Ishikawa (cell line): ENCODE results near the gene PRSS53.

ENCODE experiments used
- CEBPB ChIP-seq: IDR thresholded peaks from 2 replicates; pipeline ENCODE4 v1.6.1; 2012
- CREB1 ChIP-seq: IDR thresholded peaks from 2 replicates; pipeline ENCODE4 v1.6.1; 2012; ENCODE audit warnings: low read depth
- EGR1 ChIP-seq: IDR thresholded peaks from 2 replicates; pipeline ENCODE4 v1.6.1; 2012
- EP300 ChIP-seq: IDR thresholded peaks from 2 replicates; pipeline ENCODE4 v1.6.1; 2012; ENCODE audit warnings: borderline replicate concordance
- FOXM1 ChIP-seq: IDR thresholded peaks from 2 replicates; pipeline ENCODE4 v1.6.1; 2012; ENCODE audit warnings: low read depth, borderline replicate concordance
- NFIC ChIP-seq: IDR thresholded peaks from 2 replicates; pipeline ENCODE4 v1.6.1; 2012
- RAD21 ChIP-seq: IDR thresholded peaks from 2 replicates; pipeline ENCODE4 v1.6.1; 2012; ENCODE audit warnings: low read depth
- TAF1 ChIP-seq: IDR thresholded peaks from 2 replicates; pipeline ENCODE4 v1.6.1; 2012; ENCODE audit warnings: low read depth, mild to moderate bottlenecking
- TCF12 ChIP-seq: IDR thresholded peaks from 2 replicates; pipeline ENCODE4 v1.6.1; 2012; ENCODE audit warnings: low read depth
- TEAD4 ChIP-seq: IDR thresholded peaks from 2 replicates; pipeline ENCODE4 v1.6.1; 2012
- YY1 ChIP-seq: IDR thresholded peaks from 2 replicates; pipeline ENCODE4 v1.6.1; 2012; ENCODE audit warnings: low read depth
- ZBTB7A ChIP-seq: IDR thresholded peaks from 2 replicates; pipeline ENCODE4 v1.6.1; 2012; ENCODE audit warnings: low read depth
- TF ChIP-seq, protein P1 (sequence below): IDR thresholded peaks from 2 replicates; pipeline ENCODE4 v1.6.1; 2012
- TF ChIP-seq, protein P2 (sequence below): IDR thresholded peaks from 2 replicates; pipeline ENCODE4 v1.6.1; 2012; ENCODE audit warnings: low read depth, mild to moderate bottlenecking
- TF ChIP-seq, protein P3 (sequence below): IDR thresholded peaks from 2 replicates; pipeline ENCODE4 v1.6.1; 2012

Gene PRSS53

DNA sequence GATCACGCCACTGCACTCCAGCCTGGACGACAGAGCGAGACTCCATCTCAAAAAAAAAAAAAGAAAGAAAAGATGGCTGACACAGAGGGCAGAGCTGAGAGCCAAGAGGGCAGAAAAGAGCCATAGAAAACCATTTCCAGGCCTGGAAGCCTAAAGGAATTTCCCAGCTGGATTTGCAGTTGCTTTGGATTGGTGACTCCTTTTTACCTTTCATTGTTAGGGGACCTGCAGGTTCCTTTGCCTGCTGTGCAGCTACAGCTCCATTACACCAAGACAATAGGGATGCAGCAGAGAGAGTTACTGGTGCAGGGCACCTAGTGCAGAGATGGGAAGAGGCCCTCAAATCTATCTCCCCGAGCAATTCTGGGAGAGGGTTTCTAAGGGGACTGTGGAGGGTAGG is 33.1 kb downstream of the PRSS53 start:
- TF ChIP-seq EGR1, result no peak
- TF ChIP-seq, protein P1, sequence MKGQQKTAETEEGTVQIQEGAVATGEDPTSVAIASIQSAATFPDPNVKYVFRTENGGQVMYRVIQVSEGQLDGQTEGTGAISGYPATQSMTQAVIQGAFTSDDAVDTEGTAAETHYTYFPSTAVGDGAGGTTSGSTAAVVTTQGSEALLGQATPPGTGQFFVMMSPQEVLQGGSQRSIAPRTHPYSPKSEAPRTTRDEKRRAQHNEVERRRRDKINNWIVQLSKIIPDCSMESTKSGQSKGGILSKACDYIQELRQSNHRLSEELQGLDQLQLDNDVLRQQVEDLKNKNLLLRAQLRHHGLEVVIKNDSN, result no peak
- no peak for TF ChIP-seq TEAD4
- TF ChIP-seq TCF12, result no peak
- no peak for TF ChIP-seq ZBTB7A
- TF ChIP-seq, protein P2, sequence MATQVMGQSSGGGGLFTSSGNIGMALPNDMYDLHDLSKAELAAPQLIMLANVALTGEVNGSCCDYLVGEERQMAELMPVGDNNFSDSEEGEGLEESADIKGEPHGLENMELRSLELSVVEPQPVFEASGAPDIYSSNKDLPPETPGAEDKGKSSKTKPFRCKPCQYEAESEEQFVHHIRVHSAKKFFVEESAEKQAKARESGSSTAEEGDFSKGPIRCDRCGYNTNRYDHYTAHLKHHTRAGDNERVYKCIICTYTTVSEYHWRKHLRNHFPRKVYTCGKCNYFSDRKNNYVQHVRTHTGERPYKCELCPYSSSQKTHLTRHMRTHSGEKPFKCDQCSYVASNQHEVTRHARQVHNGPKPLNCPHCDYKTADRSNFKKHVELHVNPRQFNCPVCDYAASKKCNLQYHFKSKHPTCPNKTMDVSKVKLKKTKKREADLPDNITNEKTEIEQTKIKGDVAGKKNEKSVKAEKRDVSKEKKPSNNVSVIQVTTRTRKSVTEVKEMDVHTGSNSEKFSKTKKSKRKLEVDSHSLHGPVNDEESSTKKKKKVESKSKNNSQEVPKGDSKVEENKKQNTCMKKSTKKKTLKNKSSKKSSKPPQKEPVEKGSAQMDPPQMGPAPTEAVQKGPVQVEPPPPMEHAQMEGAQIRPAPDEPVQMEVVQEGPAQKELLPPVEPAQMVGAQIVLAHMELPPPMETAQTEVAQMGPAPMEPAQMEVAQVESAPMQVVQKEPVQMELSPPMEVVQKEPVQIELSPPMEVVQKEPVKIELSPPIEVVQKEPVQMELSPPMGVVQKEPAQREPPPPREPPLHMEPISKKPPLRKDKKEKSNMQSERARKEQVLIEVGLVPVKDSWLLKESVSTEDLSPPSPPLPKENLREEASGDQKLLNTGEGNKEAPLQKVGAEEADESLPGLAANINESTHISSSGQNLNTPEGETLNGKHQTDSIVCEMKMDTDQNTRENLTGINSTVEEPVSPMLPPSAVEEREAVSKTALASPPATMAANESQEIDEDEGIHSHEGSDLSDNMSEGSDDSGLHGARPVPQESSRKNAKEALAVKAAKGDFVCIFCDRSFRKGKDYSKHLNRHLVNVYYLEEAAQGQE, result no peak
- TF ChIP-seq TAF1, result no peak
- no peak for TF ChIP-seq NFIC
- TF ChIP-seq EP300, result no peak
- no peak for TF ChIP-seq RAD21
- TF ChIP-seq, protein P3, sequence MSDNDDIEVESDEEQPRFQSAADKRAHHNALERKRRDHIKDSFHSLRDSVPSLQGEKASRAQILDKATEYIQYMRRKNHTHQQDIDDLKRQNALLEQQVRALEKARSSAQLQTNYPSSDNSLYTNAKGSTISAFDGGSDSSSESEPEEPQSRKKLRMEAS, result no peak

DNA sequence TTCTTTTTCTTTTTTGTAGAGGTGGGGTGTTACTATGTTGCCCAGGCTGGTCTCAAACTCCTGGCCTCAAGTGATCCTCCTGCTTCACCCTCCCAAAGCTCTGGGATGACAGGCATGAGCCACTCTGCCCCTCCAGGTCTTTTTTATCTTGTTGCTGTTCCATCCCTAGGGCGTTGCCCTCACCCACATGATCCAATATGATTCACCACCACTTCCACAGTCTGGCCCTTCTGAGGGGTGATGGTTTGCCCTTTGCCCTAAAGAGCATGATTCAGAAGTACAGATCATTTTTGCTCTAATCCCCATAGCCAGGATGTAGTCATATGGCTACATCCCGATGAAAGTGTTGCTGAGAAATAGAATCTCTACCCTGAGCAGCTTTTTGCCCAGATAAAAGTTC is 36.6 kb downstream of the PRSS53 start:
- TF ChIP-seq ZBTB7A (no peak), CREB1 (no peak), NFIC (no peak), CEBPB (no peak), TAF1 (no peak), FOXM1 (no peak), EGR1 (no peak), TCF12 (no peak), EP300 (no peak), YY1 (no peak), RAD21 (no peak), TEAD4 (no peak)
- TF ChIP-seq, protein P1, result no peak
- TF ChIP-seq, protein P2, result no peak
- TF ChIP-seq, protein P3, result no peak

DNA sequence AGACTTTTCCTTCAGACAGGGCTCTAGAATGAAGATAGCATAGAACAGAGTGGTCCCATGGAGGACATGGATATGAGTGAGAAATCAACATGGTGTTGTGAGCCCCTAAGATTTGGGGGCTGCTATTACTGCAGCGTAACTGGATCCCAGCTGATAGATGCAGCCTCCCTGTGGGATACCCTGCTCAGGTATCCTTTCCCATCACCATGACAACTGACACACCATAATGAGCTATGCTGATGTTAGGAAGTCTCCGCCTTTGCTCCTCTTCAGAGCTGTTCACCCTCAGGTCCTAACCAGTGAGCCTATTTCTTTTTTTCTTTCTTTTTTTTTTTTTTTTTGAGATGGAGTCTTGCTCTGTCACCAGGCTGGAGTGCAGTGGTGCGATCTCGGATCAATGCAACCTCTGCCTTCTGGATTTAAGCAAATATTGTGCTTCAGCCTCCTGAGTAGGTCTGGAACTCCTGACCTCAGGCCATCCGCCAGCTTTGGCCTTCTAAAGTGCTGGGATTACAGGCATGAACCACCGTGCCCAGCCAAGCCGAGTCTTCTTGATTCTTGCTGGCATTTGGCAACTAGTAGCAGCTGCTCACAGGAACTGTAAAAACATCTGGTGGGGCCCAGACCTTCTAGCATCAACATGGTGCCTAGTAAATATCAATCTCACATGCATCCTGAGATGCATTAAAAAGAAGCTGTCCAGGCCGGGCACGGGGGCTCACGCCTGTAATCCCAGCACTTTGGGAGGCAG is 38.3 kb downstream of the PRSS53 start:
- TF ChIP-seq NFIC (no peak), TAF1 (no peak), FOXM1 (no peak)

DNA sequence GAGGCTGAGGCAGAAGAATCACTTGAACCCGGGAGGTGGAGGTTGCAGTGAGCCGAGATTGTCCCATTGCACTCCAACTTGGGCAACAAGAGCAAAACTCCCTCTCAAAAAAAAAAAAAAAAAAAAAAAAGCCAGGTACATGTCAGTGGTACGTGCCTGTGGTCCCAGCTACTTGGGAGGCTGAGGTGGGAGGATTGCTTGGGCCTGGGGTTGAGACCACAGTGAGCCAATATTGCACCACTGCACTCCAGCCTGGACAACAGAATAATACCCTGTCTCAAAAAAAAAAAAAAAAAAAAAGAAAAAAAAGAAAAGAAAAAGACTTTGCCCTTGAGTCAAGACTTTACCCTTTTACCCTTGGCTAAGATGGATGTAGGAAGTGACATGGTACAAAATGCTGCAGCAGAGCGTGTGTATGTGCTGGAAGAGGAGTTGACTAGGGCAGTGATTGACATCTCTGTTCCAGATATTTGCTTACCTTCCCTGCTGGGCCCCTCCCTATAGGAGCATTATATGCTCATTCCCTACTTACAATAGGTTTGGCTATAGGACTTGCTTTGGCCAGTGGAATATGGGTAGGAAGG is 44.8 kb downstream of the PRSS53 start:
- TF ChIP-seq, protein P1, result no peak
- TF ChIP-seq RAD21 (no peak), ZBTB7A (no peak), TAF1 (no peak), FOXM1 (no peak), TEAD4 (no peak), YY1 (no peak), CREB1 (no peak), TCF12 (no peak), EGR1 (no peak), NFIC (no peak), CEBPB (no peak), EP300 (no peak)
- TF ChIP-seq, protein P3, result no peak
- TF ChIP-seq, protein P2, result no peak
